ENCODE data around the gene IZUMO4.

IZUMO4 gene

GRCh38 chr19:2103045-2103707 lies 6.5 kb downstream of the IZUMO4 start:
- H3K27me3 Mint-ChIP-seq: no peaks in the 10 kb centered on the region
- H3K27ac Mint-ChIP-seq: no peak overlapping the region
- peaks cover 63% of the 10 kb centered on the region for H3K36me3 Mint-ChIP-seq (ENCODE audit: low read depth)
- no peak overlapping the region for H3K4me3 Mint-ChIP-seq
- H3K9me3 Mint-ChIP-seq: no peaks in the 10 kb centered on the region
- H3K4me1 Mint-ChIP-seq (ENCODE audit: low read depth): no peaks in the 10 kb centered on the region

DNA sequence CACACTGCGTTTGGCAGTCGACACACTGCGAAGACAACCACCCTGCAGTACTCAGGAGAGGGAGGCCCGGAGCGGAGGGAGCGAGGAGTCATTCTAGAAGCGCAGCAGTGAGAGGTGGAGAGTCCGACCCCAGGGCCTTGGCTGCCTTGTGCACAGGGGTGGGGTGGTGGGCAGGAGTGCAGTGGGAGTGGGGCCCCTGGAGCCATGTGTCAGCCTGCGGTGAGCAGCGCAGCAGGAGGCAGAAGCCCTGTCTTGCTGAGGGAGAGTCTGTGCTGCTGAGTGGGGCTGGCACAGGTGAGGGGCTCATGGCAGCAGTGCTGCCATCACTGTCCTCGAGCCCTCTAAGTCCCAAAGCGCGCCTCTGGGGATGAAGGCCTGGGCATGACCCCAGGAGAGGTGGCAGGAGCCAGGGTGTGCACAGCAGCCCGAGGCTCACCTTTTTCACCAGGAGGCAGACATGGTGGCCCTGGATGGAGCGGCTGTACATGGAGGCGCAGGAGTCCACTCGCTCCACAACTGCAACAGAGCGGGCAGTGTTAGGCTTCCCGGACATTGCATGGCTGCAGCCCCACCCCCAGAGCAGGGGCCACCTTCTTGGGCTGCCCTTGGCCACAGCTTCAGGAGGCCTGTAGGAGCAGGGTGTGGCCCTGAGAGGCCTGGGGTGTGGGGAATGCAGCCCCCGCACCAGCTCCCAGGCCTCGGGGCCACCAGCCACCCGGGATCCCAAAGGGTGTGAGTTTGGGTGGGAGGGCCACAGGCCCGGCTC lies 11.7 kb downstream of the IZUMO4 start:
- Mint-ChIP-seq H3K4me1 (ENCODE audit: low read depth) (peaks cover 3% of the 10 kb centered on the region), H3K27ac (no peak overlapping the region), H3K4me3 (no peak overlapping the region), H3K27me3 (no peaks in the 10 kb centered on the region), H3K36me3 (ENCODE audit: low read depth) (peaks cover 58% of the 10 kb centered on the region), H3K9me3 (no peaks in the 10 kb centered on the region)

- Mint-ChIP-seq H3K4me3 (no peak overlapping the region), H3K9me3 (no peaks in the 10 kb centered on the region), H3K27me3 (no peaks in the 10 kb centered on the region), H3K36me3 (ENCODE audit: low read depth) (peaks cover 56% of the 10 kb centered on the region), H3K27ac (no peak overlapping the region), H3K4me1 (ENCODE audit: low read depth) (peaks cover 7% of the 10 kb centered on the region)
These were observed 12.5 kb downstream of the IZUMO4 start for GRCh38 chr19:2109046-2109864.

GRCh38 chr19:2110822-2111221 lies 14.1 kb downstream of the IZUMO4 start:
- no peak overlapping the region for H3K4me3 Mint-ChIP-seq
- H3K36me3 Mint-ChIP-seq (ENCODE audit: low read depth): peaks cover 51% of the 10 kb centered on the region
- H3K27me3 Mint-ChIP-seq: no peaks in the 10 kb centered on the region
- H3K9me3 Mint-ChIP-seq: no peaks in the 10 kb centered on the region
- H3K4me1 Mint-ChIP-seq (ENCODE audit: low read depth): peaks cover 7% of the 10 kb centered on the region
- H3K27ac Mint-ChIP-seq: no peak overlapping the region

DNA sequence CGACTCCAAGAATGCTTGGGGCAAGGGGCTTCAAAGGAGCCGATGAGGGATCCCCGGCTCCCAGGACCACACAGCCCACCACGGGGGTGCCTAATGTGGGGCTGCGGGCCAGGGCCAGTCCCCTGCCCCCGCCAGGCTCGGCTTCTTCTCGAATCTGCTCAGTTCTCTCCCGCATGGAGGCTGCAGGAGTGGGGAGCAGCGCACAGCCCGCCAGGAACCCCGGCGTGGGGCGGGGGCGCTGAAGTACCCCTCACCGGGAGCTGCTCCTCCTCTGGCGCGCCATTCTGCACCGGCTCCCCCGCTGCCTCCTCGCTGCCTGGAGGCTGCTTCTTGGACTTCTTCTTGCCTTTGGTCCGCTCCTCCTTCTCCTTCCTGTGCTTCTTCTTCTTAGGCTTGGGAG lies 14.7 kb downstream of the IZUMO4 start:
- no peaks in the 10 kb centered on the region for H3K27me3 Mint-ChIP-seq
- peaks cover 45% of the 10 kb centered on the region for H3K36me3 Mint-ChIP-seq (ENCODE audit: low read depth)
- H3K4me1 Mint-ChIP-seq (ENCODE audit: low read depth): peaks cover 7% of the 10 kb centered on the region
- H3K4me3 Mint-ChIP-seq: no peak overlapping the region
- H3K27ac Mint-ChIP-seq: no peak overlapping the region
- no peaks in the 10 kb centered on the region for H3K9me3 Mint-ChIP-seq

DNA sequence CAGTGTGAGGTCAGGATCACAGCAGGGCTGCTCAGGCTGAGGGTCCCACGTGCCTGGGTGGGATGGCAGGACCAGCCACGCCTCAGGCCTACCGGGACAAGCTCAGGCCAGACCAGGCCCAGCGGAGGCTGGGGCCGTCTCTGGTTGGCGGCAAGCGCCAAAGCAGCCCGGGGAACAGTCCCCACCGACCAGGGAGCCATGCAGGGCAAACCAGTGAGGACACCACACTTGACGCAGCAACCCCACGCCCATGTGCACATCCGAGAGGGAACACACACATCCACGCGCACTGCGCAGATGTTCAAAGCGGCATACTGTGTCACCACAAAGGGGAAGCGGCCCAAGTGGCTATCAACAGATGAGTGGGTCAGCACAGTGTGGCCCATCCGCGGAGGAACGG lies 15.2 kb downstream of the IZUMO4 start:
- H3K27ac Mint-ChIP-seq: no peak overlapping the region
- peaks cover 40% of the 10 kb centered on the region for H3K36me3 Mint-ChIP-seq (ENCODE audit: low read depth)
- peaks cover 7% of the 10 kb centered on the region for H3K4me1 Mint-ChIP-seq (ENCODE audit: low read depth)
- no peaks in the 10 kb centered on the region for H3K9me3 Mint-ChIP-seq
- no peaks in the 10 kb centered on the region for H3K27me3 Mint-ChIP-seq
- no peak overlapping the region for H3K4me3 Mint-ChIP-seq

DNA sequence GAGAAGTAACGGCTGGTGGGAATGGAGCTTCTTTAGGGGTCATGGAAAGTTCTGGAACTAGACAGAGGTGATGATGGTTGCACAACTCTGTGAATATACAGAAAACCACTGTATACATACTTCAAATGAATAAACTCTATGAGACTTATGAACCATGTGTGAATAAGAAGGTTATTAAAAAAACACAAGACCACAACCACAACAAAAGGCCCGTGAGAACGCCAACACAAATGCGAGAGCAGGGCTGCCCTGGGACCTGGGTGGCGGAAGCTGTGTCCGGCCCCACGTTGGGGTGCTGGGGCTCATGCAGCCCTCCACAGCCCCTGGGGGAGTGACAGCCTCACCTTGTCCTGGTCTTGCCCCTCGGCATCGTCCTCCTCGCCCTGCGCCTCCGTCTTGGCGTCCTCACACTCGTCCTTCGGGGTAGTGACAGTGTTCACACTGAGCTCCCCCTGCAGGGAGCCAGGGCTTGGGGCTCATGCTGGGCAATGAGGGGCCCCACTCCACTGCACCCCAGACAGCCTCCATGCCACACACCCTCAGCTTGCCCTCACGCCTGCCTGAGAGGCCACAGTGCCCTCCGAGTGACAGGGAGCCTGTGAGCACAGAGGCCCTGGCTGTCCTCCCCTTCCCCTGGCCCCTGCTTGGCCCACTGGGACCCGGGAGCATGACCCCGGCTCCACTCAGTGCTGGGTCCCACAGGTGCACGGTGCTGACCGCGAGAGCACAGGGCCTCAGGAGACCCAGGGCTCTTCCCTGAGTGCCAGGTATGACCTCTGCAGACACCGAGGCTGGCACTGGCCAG lies 16.0 kb downstream of the IZUMO4 start:
- Mint-ChIP-seq H3K9me3 (no peaks in the 10 kb centered on the region), H3K4me3 (no peak overlapping the region), H3K27ac (no peak overlapping the region), H3K27me3 (no peaks in the 10 kb centered on the region), H3K4me1 (ENCODE audit: low read depth) (peaks cover 7% of the 10 kb centered on the region), H3K36me3 (ENCODE audit: low read depth) (peaks cover 34% of the 10 kb centered on the region)

GRCh38 chr19:2113439-2114211 lies 16.9 kb downstream of the IZUMO4 start:
- H3K27me3 Mint-ChIP-seq: no peaks in the 10 kb centered on the region
- H3K27ac Mint-ChIP-seq: no peak overlapping the region
- no peak overlapping the region for H3K4me3 Mint-ChIP-seq
- peaks cover 7% of the 10 kb centered on the region for H3K4me1 Mint-ChIP-seq (ENCODE audit: low read depth)
- H3K36me3 Mint-ChIP-seq (ENCODE audit: low read depth): peaks cover 35% of the 10 kb centered on the region
- no peaks in the 10 kb centered on the region for H3K9me3 Mint-ChIP-seq

DNA sequence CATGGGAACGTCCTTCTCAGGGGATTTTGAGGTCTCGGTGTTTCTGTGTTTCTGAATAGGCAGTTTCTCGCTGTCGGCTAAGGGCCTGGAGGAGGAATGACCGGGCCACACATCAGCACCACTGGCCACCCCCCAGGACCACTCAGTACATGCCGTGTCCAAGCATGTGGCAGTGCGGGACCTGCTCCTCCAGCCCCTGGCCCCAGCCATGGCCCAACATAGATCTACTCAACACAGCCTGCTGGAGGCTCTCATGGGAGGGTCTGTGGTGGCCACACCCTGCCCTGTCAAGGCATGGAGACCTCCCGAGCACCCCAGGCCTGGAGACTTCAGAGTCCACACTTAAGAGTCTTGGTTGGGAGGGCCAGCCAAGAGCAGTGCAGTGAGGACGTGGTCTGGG lies 17.5 kb downstream of the IZUMO4 start:
- Mint-ChIP-seq H3K27me3 (no peaks in the 10 kb centered on the region), H3K36me3 (ENCODE audit: low read depth) (peaks cover 36% of the 10 kb centered on the region), H3K27ac (no peak overlapping the region), H3K4me3 (no peak overlapping the region), H3K9me3 (no peaks in the 10 kb centered on the region), H3K4me1 (ENCODE audit: low read depth) (peaks cover 7% of the 10 kb centered on the region)

GRCh38 chr19:2114821-2115220 lies 18.1 kb downstream of the IZUMO4 start:
- Mint-ChIP-seq H3K4me1 (ENCODE audit: low read depth) (peaks cover 7% of the 10 kb centered on the region), H3K27ac (no peak overlapping the region), H3K27me3 (no peaks in the 10 kb centered on the region), H3K4me3 (no peak overlapping the region), H3K9me3 (no peaks in the 10 kb centered on the region), H3K36me3 (ENCODE audit: low read depth) (peaks cover 38% of the 10 kb centered on the region)

GRCh38 chr19:2115324-2115723 lies 18.6 kb downstream of the IZUMO4 start:
- H3K4me3 Mint-ChIP-seq: no peak overlapping the region
- no peaks in the 10 kb centered on the region for H3K27me3 Mint-ChIP-seq
- no peaks in the 10 kb centered on the region for H3K9me3 Mint-ChIP-seq
- H3K27ac Mint-ChIP-seq: no peak overlapping the region
- peaks cover 39% of the 10 kb centered on the region for H3K36me3 Mint-ChIP-seq (ENCODE audit: low read depth)
- peaks cover 7% of the 10 kb centered on the region for H3K4me1 Mint-ChIP-seq (ENCODE audit: low read depth)

DNA sequence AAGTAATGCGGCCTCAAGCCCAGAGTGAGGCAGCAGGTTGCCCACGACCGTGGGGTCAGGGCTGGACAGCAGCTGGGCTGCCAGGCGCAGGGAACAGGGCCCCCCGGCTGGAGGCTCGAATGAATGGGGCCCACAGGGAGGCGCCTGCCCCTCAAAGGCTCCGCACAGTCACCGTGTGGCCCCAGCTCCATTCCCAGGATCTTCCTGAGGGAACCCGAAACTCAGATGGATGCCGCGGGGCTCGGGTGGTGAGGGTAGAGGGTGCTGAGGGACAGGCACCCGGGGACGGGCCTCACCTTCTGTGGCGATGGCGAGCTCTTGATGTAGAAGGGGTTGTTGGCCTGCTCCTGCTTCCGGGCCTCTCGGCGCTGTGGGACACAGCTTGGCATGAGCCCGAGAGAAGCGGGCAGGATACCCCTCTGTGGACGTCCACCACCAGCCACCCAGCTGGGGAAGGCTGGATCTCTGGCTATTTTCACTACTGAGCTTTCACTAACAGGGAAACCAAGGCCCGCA lies 19.3 kb downstream of the IZUMO4 start:
- Mint-ChIP-seq H3K9me3 (no peaks in the 10 kb centered on the region), H3K27me3 (no peaks in the 10 kb centered on the region), H3K27ac (no peak overlapping the region), H3K4me3 (no peak overlapping the region), H3K36me3 (ENCODE audit: low read depth) (peaks cover 43% of the 10 kb centered on the region), H3K4me1 (ENCODE audit: low read depth) (peaks cover 7% of the 10 kb centered on the region)

- Mint-ChIP-seq H3K4me3 (no peak overlapping the region), H3K27ac (no peak overlapping the region), H3K36me3 (ENCODE audit: low read depth) (peaks cover 49% of the 10 kb centered on the region), H3K9me3 (no peaks in the 10 kb centered on the region), H3K4me1 (ENCODE audit: low read depth) (peaks cover 7% of the 10 kb centered on the region), H3K27me3 (no peaks in the 10 kb centered on the region)
These were observed 19.8 kb downstream of the IZUMO4 start for GRCh38 chr19:2116507-2116906.
